Naive thymus-derived CD4-positive, alpha-beta T cell (primary cell): Measurements from ENCODE around the gene LEMD1. TPM values are rescaled to one million over a fixed set of nuclear protein-coding genes. Genes with fewer than 3 reads are reported as not detected.

Experiments used
- ATAC-seq: fragments of 150-1000 bp; cut with Tn5 transposase; 2 replicates; pipeline ENCODE4 v1.10.0; 2021; ENCODE audit warnings: mild to moderate bottlenecking, moderate library complexity
- CTCF ChIA-PET: fragments of 350-600 bp; sonication (Branson Sonifier 250); formaldehyde crosslinking; loops from one replicate; lab custom pipeline; 2021; ENCODE audit warnings: antibody characterized with exemption; lab: Charles Lee
- POLR2A ChIA-PET: fragments of 350-600 bp; sonication (Branson Sonifier 250); formaldehyde crosslinking; loops from one replicate; lab custom pipeline; 2021; ENCODE audit warnings: antibody characterized with exemption, inconsistent platforms; lab: Charles Lee
- DNase-seq, 9 donors: peaks; one replicate each; pipeline versions ENCODE4 v3.0.0 to v3.0.0-alpha.2; 2020 to 2022; ENCODE audit warnings: mixed read lengths in 1 of 9
- H3K27ac ChIP-seq: one replicate; pipeline ENCODE4 v1.7.0; 2013; ENCODE audit warnings: mild to moderate bottlenecking, low read depth, low read length, moderate library complexity
- H3K27me3 ChIP-seq, 2 donors: one replicate each; pipeline ENCODE4 v1.7.0; 2013; ENCODE audit warnings: low read length in 2 of 2, mild to moderate bottlenecking in 2 of 2, moderate library complexity in 2 of 2; ENCODE audit not compliant: control insufficient read depth in 2 of 2, insufficient read depth in 2 of 2
- H3K36me3 ChIP-seq, 3 experiments: 1 replicate in 2 of 3; 2 replicates in 1 of 3; pipeline ENCODE4 v1.7.0; 2013; ENCODE audit warnings: low read length in 3 of 3, mild to moderate bottlenecking in 3 of 3, moderate library complexity in 1 of 3; ENCODE audit not compliant: insufficient read depth in 3 of 3, control insufficient read depth in 2 of 3
- H3K4me1 ChIP-seq, 2 donors: one replicate each; pipeline ENCODE4 v1.7.0; 2013; ENCODE audit warnings: low read length in 2 of 2, mild to moderate bottlenecking in 2 of 2, moderate library complexity in 1 of 2; ENCODE audit not compliant: control insufficient read depth in 2 of 2, insufficient read depth in 2 of 2
- H3K4me3 ChIP-seq: 2 replicates; pipeline ENCODE4 v1.7.0; 2013; ENCODE audit warnings: mild to moderate bottlenecking, low read length
- H3K9me3 ChIP-seq, 3 experiments: 1 replicate in 2 of 3; 2 replicates in 1 of 3; pipeline ENCODE4 v1.7.0; 2013; ENCODE audit warnings: low read length in 3 of 3; ENCODE audit not compliant: control insufficient read depth in 2 of 3
- H3K27ac Mint-ChIP-seq, 9 donors: one replicate each; pipeline ENCODE4 v1.8.0; 2020 to 2022; ENCODE audit warnings: mixed read lengths in 9 of 9, mild to moderate bottlenecking in 8 of 9, moderate library complexity in 5 of 9, inconsistent platforms in 2 of 9
- H3K27me3 Mint-ChIP-seq, 5 donors: one replicate each; pipeline ENCODE4 v1.8.0; 2021 to 2022; ENCODE audit warnings: mixed read lengths in 5 of 5, mild to moderate bottlenecking in 1 of 5
- H3K36me3 Mint-ChIP-seq, 5 donors: one replicate each; pipeline ENCODE4 v1.8.0; 2020 to 2022; ENCODE audit warnings: mixed read lengths in 5 of 5, mild to moderate bottlenecking in 3 of 5, inconsistent platforms in 1 of 5
- H3K4me1 Mint-ChIP-seq, 7 donors: one replicate each; pipeline ENCODE4 v1.8.0; 2020 to 2022; ENCODE audit warnings: mixed read lengths in 7 of 7, mild to moderate bottlenecking in 3 of 7, inconsistent platforms in 1 of 7
- H3K4me3 Mint-ChIP-seq, 10 donors: one replicate each; pipeline ENCODE4 v1.8.0; 2020 to 2022; ENCODE audit warnings: mild to moderate bottlenecking in 10 of 10, mixed read lengths in 10 of 10, moderate library complexity in 6 of 10, inconsistent platforms in 2 of 10
- H3K9me3 Mint-ChIP-seq, 11 donors: one replicate each; pipeline ENCODE4 v1.8.0; 2020 to 2022; ENCODE audit warnings: mixed read lengths in 11 of 11, mild to moderate bottlenecking in 4 of 11, inconsistent platforms in 1 of 11, moderate library complexity in 1 of 11
- intact Hi-C, 2 donors: fragments of 100-400 bp; cut with micrococcal nuclease; formaldehyde crosslinking; loops; one replicate each; pipeline ENCODE4 v1.15.1; 2023
- polyA plus RNA-seq, 2 donors: library from polyadenylated mRNA; unstranded; fragments of 300-500 nt; fragmentation: Illumina TruSeq; gene quantifications; one replicate each; pipeline ENCODE4 v1.2.3, GENCODE V29; 2021
- total RNA-seq, 6 experiments: library from RNA in 5 of 6; stranded (reverse) in 5 of 6; gene quantifications; 1 replicate in 5 of 6; 2 replicates in 1 of 6; pipeline ENCODE4 v1.2.3 and lab custom pipeline; 2021 to 2026

LEMD1 gene
- total and polyA plus RNA-seq, 7 experiments from 2014 or later: 0.97 TPM; not detected in 6

DNA sequence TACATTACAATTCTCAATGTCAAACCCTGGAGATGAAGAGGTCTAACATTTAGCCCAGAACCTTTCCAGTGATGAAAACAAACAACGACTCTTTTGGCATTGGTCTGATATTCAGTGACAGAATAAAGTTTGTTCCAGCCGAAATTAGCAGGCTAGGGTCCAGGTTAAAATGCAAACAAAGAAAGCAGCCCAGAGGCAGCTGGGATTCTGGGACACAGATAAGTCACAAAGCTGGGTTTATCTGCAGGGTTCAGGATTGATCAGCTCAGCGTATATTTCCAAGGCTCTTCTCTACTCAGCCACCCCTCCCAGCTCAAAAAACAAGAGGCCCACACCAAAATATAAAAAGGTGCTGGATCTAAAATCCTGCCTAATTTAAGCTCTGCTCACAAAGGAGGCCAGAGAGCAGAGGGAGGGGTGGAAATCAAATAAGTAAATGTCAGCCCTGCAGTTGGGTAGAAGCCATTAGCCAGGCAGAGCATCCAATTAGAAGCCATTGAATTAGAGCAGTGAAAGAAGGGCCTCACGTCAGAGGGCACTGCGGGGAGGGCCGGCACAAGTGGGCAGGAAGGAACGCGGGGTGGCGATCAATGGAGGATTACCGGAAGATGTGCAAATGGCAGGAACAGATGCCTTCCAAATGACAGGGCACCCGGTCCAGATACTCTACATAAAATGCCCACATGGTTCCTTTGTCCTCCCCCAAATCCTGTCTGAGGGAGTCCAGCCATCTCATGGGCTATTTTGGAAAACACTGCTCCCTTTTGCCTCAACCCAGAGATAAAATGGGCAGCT is 61.9 kb downstream of the LEMD1 start:
- Mint-ChIP-seq H3K9me3 (no peaks in the 10 kb centered on the region), H3K4me3 (no peak overlapping the region), H3K4me1 (peaks cover 0 to 4% (median 0%) of the 10 kb centered on the region in 7 donors), H3K27me3 (peaks cover 11 to 47% (median 15%) of the 10 kb centered on the region in 5 donors), H3K36me3 (no peaks in the 10 kb centered on the region), H3K27ac (no peak overlapping the region)
- POLR2A ChIA-PET: no interaction called here
- Histone ChIP-seq H3K4me3 (no peak overlapping the region), H3K9me3 (no peaks in the 10 kb centered on the region), H3K4me1 (no peaks in the 10 kb centered on the region), H3K36me3 (no peaks in the 10 kb centered on the region), H3K27ac (no peak overlapping the region), H3K27me3 (no peaks in the 10 kb centered on the region)
- ATAC-seq (no peak), DNase-seq (no peak)
- CTCF ChIA-PET: interaction anchor here (0.7 kb wide), 1 partner anchor 85 kb away, joined by 4 read pairs; no protein-coding TSS in a partner anchor
- intact Hi-C loops: no loop called here

DNA sequence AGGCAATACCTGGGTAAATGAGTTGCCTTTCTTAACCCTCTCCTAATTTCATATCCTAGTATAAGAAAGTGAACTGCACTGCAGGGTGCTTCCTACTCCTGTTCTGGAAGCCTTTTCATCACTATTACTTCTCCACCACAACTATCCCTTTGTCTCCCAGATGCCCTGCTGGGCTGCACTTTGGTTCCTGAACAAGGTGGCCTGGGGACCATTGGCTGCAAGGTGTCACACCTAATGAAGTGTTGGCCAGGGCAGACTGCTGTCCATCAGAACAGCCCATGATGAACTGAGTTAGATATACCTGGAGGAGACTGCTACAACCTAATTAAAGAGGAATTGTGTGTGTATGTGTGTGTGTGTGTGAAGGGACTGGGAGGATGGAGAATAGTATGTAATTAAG is 63.3 kb downstream of the LEMD1 start:
- no peak for ATAC-seq
- no peak overlapping the region for H3K27ac Mint-ChIP-seq
- CTCF ChIA-PET: no interaction called here
- H3K36me3 Mint-ChIP-seq: no peaks in the 10 kb centered on the region
- no peak overlapping the region for H3K4me3 Mint-ChIP-seq
- peaks cover 11 to 51% (median 18%) of the 10 kb centered on the region in 5 donors for H3K27me3 Mint-ChIP-seq
- DNase-seq: no peak
- Histone ChIP-seq H3K4me1 (no peaks in the 10 kb centered on the region), H3K27me3 (no peaks in the 10 kb centered on the region), H3K4me3 (no peak overlapping the region), H3K27ac (no peak overlapping the region), H3K9me3 (no peaks in the 10 kb centered on the region), H3K36me3 (no peaks in the 10 kb centered on the region)
- intact Hi-C loops: no loop called here
- POLR2A ChIA-PET: no interaction called here
- no peaks in the 10 kb centered on the region for H3K9me3 Mint-ChIP-seq
- peaks cover 0 to 4% (median 0%) of the 10 kb centered on the region in 7 donors for H3K4me1 Mint-ChIP-seq

DNA sequence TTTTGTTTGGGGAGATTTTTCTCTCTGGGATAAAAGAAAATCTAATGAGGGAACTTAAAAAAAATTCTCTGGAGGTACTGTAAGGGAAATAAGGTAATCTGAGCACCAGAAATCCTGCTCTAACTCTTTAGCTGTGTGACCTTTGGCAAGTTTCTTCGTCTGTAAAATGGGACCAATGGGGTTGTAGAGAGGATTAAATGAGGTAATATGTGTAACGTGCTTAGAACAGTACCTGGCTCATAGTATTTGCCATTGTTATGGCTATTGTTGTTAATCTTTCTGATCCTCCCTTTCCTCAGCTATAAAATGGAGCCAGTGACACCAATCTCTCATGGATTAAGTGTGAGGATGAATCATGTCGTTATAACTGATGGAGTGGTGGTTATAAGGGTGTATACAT is 64.3 kb downstream of the LEMD1 start:
- DNase-seq (no peak), ATAC-seq (no peak)
- no peak overlapping the region for H3K4me3 ChIP-seq
- no peaks in the 10 kb centered on the region for H3K4me1 ChIP-seq
- ChIA-PET POLR2A (no interaction called here), CTCF (interaction anchor here (0.7 kb wide), 1 partner anchor 167 kb away, joined by 3 read pairs; no protein-coding TSS in a partner anchor)
- Mint-ChIP-seq H3K27ac (no peak overlapping the region), H3K27me3 (peaks cover 11 to 50% (median 18%) of the 10 kb centered on the region in 5 donors), H3K36me3 (no peaks in the 10 kb centered on the region), H3K9me3 (no peaks in the 10 kb centered on the region), H3K4me1 (peaks cover 0 to 4% (median 0%) of the 10 kb centered on the region in 7 donors), H3K4me3 (no peak overlapping the region)
- no peak overlapping the region for H3K27ac ChIP-seq
- no peaks in the 10 kb centered on the region for H3K27me3 ChIP-seq
- no peaks in the 10 kb centered on the region for H3K36me3 ChIP-seq
- H3K9me3 ChIP-seq: no peaks in the 10 kb centered on the region
- intact Hi-C loops: no loop called here

DNA sequence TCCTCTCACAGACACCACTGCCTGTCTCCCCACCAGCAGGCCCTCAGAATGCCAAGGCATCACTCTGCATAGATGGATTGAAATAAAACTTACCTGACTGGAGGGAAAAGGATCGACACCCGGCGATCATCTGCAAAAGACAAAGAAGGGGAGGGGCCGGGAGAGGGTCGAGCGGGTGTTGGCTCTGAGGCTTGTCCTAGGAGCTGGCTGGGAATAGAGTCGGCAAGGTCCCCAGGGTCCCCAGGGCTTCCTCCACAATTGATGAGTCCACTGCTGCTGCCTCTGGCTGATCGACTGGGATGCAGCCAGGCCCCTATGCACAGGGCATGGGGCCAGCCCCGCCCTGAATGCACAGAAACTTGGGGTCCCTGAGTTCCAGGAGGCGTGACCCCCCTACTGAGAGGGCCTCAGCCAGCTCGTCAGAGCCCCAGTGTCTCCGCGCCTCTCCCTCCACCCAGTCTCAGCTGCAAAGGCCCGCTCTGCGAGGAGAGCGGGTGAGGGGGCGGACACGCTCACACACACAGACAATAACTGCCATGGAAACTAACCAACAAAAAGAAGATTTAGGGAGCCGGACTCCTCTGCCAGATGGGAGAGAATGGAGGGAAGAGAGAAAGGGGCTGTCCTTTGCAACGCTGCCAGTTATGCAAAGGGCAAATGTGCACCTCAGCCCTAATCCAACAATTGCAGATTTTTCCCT is 65.3 kb downstream of the LEMD1 start, which contains the start of gene KLHDC8A:
TSS of gene KLHDC8A (minus strand) at position 483 of the 700 bp plus-strand sequence. CDS start 13,318 bp downstream, outside the sequence.
- ChIA-PET CTCF (interaction anchor here (0.6 to 3.4 kb wide), 3 partner anchors 23 to 167 kb away, joined by 3 to 43 read pairs (median 3); no protein-coding TSS in a partner anchor), POLR2A (no interaction called here)
- Mint-ChIP-seq H3K27me3 (peaks cover 11 to 44% (median 18%) of the 10 kb centered on the region in 5 donors), H3K9me3 (no peaks in the 10 kb centered on the region), H3K4me3 (no peak within 1 kb of the TSS), H3K27ac (no peak within 1 kb of the TSS), H3K4me1 (peaks cover 0 to 4% (median 0%) of the 10 kb centered on the region in 7 donors), H3K36me3 (no peaks in the 10 kb centered on the region)
- H3K36me3 ChIP-seq: no peaks in the 10 kb centered on the region
- no peak within 1 kb of the TSS for H3K4me3 ChIP-seq
- intact Hi-C loops: no loop called here
- no peaks in the 10 kb centered on the region for H3K27me3 ChIP-seq
- no peaks in the 10 kb centered on the region for H3K9me3 ChIP-seq
- H3K27ac ChIP-seq: no peak within 1 kb of the TSS
- ATAC-seq (no peak), DNase-seq (no peak)
- no peaks in the 10 kb centered on the region for H3K4me1 ChIP-seq

DNA sequence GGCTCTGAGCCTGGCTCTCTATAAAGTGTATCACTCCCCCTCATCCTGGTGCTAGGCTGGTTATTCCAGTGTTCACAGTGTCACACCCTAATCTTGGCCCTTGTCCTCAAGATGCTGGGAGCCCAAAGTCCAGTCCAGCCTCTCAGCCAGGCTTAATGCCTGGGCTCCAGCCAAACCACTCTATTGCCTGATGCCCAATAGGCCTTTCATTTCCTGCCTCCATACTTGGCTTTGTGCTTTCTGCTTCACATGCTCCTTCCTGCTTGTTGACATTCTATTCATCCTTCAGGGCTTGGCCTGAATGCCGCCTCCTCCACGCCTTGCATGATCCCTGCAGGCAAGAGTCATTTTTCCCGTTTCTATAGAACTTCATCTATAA is 66.8 kb downstream of the LEMD1 start:
- CTCF ChIA-PET: interaction anchor here (1.1 to 3.4 kb wide), 11 partner anchors 8 to 169 kb away, joined by 3 to 44 read pairs (median 6); partner anchors contain the start of gene NUAK2
- H3K4me3 ChIP-seq: no peak overlapping the region
- ATAC-seq (no peak), DNase-seq (no peak)
- no peak overlapping the region for H3K4me3 Mint-ChIP-seq
- POLR2A ChIA-PET: no interaction called here
- peaks cover 11 to 34% (median 18%) of the 10 kb centered on the region in 5 donors for H3K27me3 Mint-ChIP-seq
- H3K27me3 ChIP-seq: no peaks in the 10 kb centered on the region
- H3K4me1 Mint-ChIP-seq: peaks cover 0 to 4% (median 0%) of the 10 kb centered on the region in 7 donors
- no peaks in the 10 kb centered on the region for H3K9me3 Mint-ChIP-seq
- no peak overlapping the region for H3K27ac Mint-ChIP-seq
- H3K27ac ChIP-seq: no peak overlapping the region
- intact Hi-C loops: loop anchor here in 1 of 2 donors (2.0 kb wide), 1 partner anchor 76 kb away; no protein-coding TSS in a partner anchor
- H3K9me3 ChIP-seq: no peaks in the 10 kb centered on the region
- H3K4me1 ChIP-seq: no peaks in the 10 kb centered on the region
- H3K36me3 Mint-ChIP-seq: no peaks in the 10 kb centered on the region
- H3K36me3 ChIP-seq: no peaks in the 10 kb centered on the region

DNA sequence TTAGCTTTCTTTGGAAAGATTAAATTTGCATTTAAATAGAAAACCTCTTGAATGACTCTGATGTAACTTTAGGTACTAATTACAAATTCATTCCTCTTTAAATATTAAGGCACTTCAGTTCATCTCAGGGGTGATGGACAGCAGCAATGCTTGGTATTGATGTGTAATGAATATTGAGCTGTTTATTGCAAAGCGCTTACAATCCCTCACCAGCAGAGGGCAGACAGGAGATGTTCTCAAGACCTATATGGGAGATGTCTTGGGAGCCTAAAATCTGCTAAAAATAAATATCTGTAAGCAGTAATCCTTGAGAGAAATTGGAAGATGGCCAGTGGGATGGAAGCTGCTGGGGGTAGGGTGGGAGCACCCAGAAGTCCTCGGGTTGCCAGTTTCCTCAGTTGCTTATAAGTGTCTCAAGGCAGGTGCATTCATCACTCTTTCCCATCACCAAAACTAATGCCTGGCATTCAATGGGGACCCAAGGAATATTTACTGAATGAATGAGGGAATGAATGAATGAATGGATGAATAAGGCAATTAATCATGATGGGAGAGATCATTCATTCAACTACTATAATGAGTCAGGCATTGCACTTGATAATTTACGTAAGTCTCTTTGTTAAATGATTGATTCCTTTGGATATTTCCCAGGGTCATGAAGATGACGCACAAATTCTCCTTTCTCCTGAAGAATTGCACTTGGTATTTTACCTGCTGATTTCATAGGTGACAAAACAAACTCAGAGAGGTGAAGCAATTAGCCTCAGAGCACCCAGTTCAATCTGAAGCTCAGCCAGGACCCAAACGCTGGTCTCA is 67.4 kb downstream of the LEMD1 start:
- POLR2A ChIA-PET: no interaction called here

More for the DNA sequence above, 67.4 kb downstream of the LEMD1 start:
- H3K36me3 Mint-ChIP-seq: no peaks in the 10 kb centered on the region
- no peak overlapping the region for H3K27ac ChIP-seq
- H3K4me3 Mint-ChIP-seq: no peak overlapping the region
- H3K4me1 ChIP-seq: no peaks in the 10 kb centered on the region
- H3K9me3 Mint-ChIP-seq: no peaks in the 10 kb centered on the region
- DNase-seq (peak in 8 of 9 donors; percentile 24 to 67 (median 52)), ATAC-seq (peak; percentile 82)
- H3K27ac Mint-ChIP-seq: peak overlapping the region in 1 of 9 donors; percentile 32
- CTCF ChIA-PET: interaction anchor here (0.6 to 3.4 kb wide), 26 partner anchors 8 to 172 kb away, joined by 3 to 44 read pairs (median 4); partner anchors contain the start of gene NUAK2
- H3K27me3 Mint-ChIP-seq: peaks cover 15 to 37% (median 19%) of the 10 kb centered on the region in 5 donors
- no peaks in the 10 kb centered on the region for H3K27me3 ChIP-seq
- H3K9me3 ChIP-seq: no peaks in the 10 kb centered on the region
- H3K4me3 ChIP-seq: no peak overlapping the region
- intact Hi-C loops: loop anchor here (1.0 to 5.0 kb wide), 7 partner anchors 19 to 170 kb away; no protein-coding TSS in a partner anchor
- no peaks in the 10 kb centered on the region for H3K36me3 ChIP-seq
- H3K4me1 Mint-ChIP-seq: peaks cover 0 to 4% (median 0%) of the 10 kb centered on the region in 7 donors
